Calu3 (cell line): ENCODE measurements around the gene ROBO2. TPM values are rescaled to one million over a fixed set of nuclear protein-coding genes. Genes with fewer than 3 reads are reported as not detected.

ENCODE experiments used
- BruUV-seq: library from RNA; stranded (reverse); fragments of 400-500 nt; replicated peaks from 2 replicates; lab custom pipeline; 2021; lab: Mats Ljungman, UMichigan
- CTCF ChIA-PET: fragments of 300-600 bp; sonication (Branson Sonifier 250); formaldehyde crosslinking; loops from one replicate; lab custom pipeline; 2022; ENCODE audit warnings: antibody characterized with exemption; lab: Charles Lee
- DNase-seq: peaks from one replicate; pipeline ENCODE4 v3.0.0; 2022
- H3K27ac Mint-ChIP-seq: one replicate; pipeline ENCODE4 v1.8.0; 2022; ENCODE audit warnings: mixed read lengths; ENCODE audit not compliant: unreplicated experiment
- H3K27me3 Mint-ChIP-seq: one replicate; pipeline ENCODE4 v1.8.0; 2022; ENCODE audit warnings: mixed read lengths; ENCODE audit not compliant: unreplicated experiment
- H3K36me3 Mint-ChIP-seq: one replicate; pipeline ENCODE4 v1.8.0; 2022; ENCODE audit warnings: mild to moderate bottlenecking, moderate library complexity, mixed read lengths; ENCODE audit not compliant: insufficient read depth, unreplicated experiment
- H3K4me1 Mint-ChIP-seq: one replicate; pipeline ENCODE4 v1.8.0; 2022; ENCODE audit warnings: mild to moderate bottlenecking, low read depth, mixed read lengths; ENCODE audit not compliant: unreplicated experiment
- H3K4me3 Mint-ChIP-seq: one replicate; pipeline ENCODE4 v1.8.0; 2022; ENCODE audit warnings: mild to moderate bottlenecking, low read depth, moderate library complexity, mixed read lengths; ENCODE audit not compliant: unreplicated experiment
- H3K9me3 Mint-ChIP-seq: one replicate; pipeline ENCODE4 v1.8.0; 2022; ENCODE audit warnings: low read depth, mixed read lengths; ENCODE audit not compliant: unreplicated experiment
- intact Hi-C: fragments of 100-400 bp; cut with micrococcal nuclease; formaldehyde crosslinking; loops from one replicate; pipeline ENCODE4 v1.10.0; 2022; ENCODE audit not compliant: unreplicated experiment
- total RNA-seq: library from RNA; stranded (reverse); gene quantifications from 2 replicates; pipeline ENCODE4 v1.2.3, GENCODE V29; 2022
- TF ChIP-seq, protein P1 (sequence below): fragments of 200-600 bp; IDR thresholded peaks from one replicate; pipeline ENCODE4 v1.8.0; 2022; ENCODE audit warnings: antibody characterized with exemption; ENCODE audit not compliant: unreplicated experiment

ROBO2 gene
- total RNA-seq, 1 experiment from 2014 or later, result not detected

DNA sequence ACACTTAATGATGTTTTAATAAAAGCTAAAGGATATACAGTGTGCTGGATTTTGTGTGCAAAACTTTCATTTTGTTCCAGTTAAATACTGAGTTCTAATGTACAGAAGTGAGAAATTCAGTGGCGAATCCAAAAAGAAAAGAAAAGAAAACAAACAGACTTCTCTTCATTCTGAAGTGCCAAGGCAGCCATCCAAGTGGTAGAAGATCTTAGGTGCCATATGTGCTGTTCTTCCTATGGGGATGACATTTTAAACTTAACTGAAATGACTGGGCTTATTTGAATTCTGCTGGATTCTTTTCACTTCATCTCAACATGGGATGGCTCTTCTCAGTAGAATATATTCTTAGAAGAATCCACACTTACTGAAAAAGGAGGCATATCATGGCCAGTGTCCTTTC, 416.5 kb downstream of the ROBO2 start:
- Mint-ChIP-seq H3K27me3 (no peaks in the 10 kb centered on the region), H3K4me1 (no peaks in the 10 kb centered on the region), H3K27ac (no peak overlapping the region), H3K36me3 (no peaks in the 10 kb centered on the region), H3K9me3 (peaks cover 7% of the 10 kb centered on the region), H3K4me3 (no peak overlapping the region)
- BruUV-seq, result no TSS peak
- CTCF ChIA-PET, result no interaction called here
- DNase-seq, result no peak
- intact Hi-C loops, result no loop called here
- TF ChIP-seq, protein P1, sequence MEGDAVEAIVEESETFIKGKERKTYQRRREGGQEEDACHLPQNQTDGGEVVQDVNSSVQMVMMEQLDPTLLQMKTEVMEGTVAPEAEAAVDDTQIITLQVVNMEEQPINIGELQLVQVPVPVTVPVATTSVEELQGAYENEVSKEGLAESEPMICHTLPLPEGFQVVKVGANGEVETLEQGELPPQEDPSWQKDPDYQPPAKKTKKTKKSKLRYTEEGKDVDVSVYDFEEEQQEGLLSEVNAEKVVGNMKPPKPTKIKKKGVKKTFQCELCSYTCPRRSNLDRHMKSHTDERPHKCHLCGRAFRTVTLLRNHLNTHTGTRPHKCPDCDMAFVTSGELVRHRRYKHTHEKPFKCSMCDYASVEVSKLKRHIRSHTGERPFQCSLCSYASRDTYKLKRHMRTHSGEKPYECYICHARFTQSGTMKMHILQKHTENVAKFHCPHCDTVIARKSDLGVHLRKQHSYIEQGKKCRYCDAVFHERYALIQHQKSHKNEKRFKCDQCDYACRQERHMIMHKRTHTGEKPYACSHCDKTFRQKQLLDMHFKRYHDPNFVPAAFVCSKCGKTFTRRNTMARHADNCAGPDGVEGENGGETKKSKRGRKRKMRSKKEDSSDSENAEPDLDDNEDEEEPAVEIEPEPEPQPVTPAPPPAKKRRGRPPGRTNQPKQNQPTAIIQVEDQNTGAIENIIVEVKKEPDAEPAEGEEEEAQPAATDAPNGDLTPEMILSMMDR, result no peak

DNA sequence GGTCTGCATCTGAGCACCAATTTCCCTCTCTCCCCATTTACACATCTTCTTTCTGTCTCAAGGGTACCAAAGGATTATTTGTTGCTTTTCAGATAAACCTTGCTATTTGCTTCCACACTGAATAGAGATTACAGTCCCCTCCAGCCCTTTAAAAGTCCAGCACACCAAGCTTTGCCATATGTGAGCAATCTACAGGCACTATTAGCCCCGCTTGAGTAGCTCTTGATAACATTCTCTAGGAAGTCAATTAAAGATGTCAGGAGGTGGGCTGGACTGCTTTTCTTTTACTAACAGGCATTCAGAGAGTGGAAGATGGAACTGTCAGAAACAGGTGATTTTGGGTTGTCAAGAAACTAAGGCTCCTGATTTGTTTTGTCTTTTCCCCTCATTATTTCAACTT, 417.0 kb downstream of the ROBO2 start:
- Mint-ChIP-seq H3K4me3 (no peak overlapping the region), H3K36me3 (no peaks in the 10 kb centered on the region), H3K9me3 (peaks cover 7% of the 10 kb centered on the region), H3K27me3 (no peaks in the 10 kb centered on the region), H3K4me1 (no peaks in the 10 kb centered on the region), H3K27ac (no peak overlapping the region)
- CTCF ChIA-PET, result no interaction called here
- no TSS peak for BruUV-seq
- intact Hi-C loops, result no loop called here
- TF ChIP-seq, protein P1, result no peak
- no peak for DNase-seq

DNA sequence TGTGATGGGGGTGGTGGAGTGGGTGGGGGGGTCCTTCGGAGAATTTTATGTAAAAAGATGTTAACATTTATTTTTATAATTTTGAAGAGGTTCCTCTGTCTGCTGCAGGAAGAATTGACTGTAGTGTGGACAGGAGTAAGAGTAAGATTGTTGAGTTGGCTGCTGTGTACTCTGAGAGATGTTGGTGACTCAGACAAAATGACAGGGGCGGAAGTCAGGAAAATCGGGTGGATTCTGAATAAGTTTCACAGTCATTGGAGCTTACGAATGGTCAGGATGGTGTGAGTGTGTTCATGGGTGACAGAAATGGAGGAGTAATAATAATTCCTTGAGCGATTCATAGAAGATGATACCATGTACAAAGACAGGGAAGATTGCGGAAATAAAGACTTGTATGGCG, 420.0 kb downstream of the ROBO2 start:
- CTCF ChIA-PET, result no interaction called here
- H3K36me3 Mint-ChIP-seq, result no peaks in the 10 kb centered on the region
- intact Hi-C loops, result no loop called here
- BruUV-seq, result no TSS peak
- peaks cover 6% of the 10 kb centered on the region for H3K9me3 Mint-ChIP-seq
- no peaks in the 10 kb centered on the region for H3K27me3 Mint-ChIP-seq
- no peak overlapping the region for H3K27ac Mint-ChIP-seq
- no peaks in the 10 kb centered on the region for H3K4me1 Mint-ChIP-seq
- TF ChIP-seq, protein P1, result no peak
- DNase-seq, result no peak
- no peak overlapping the region for H3K4me3 Mint-ChIP-seq

DNA sequence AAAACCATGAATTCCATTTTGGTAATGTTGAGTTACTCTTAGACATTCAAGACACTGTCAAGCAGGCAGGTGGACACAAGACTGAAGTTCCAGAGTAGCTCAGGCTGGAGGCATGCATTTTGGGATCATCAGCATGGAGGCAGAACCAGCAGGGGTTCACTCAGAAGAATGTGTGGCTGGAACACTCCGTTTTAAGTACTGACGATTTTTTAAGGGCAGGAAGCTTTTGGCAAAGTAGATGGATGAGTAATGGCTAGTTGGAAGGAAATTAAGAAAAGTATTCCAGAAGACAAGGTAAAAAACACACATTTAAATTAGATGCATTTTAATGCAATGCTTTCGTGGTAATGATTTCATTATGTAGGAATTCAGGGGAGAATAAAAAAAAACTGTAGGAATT, 420.4 kb downstream of the ROBO2 start:
- H3K4me3 Mint-ChIP-seq, result no peak overlapping the region
- peaks cover 6% of the 10 kb centered on the region for H3K9me3 Mint-ChIP-seq
- H3K4me1 Mint-ChIP-seq, result no peaks in the 10 kb centered on the region
- DNase-seq, result no peak
- intact Hi-C loops, result no loop called here
- TF ChIP-seq, protein P1, result no peak
- no peak overlapping the region for H3K27ac Mint-ChIP-seq
- no TSS peak for BruUV-seq
- CTCF ChIA-PET, result no interaction called here
- no peaks in the 10 kb centered on the region for H3K27me3 Mint-ChIP-seq
- H3K36me3 Mint-ChIP-seq, result no peaks in the 10 kb centered on the region
